IMR-90 (cell line): ENCODE data around the gene METTL17. TPM values are rescaled to one million over a fixed set of nuclear protein-coding genes. Genes with fewer than 3 reads are reported as not detected.

Experiments
- ATAC-seq: fragments of 200-7000 bp; cut with Tn5 transposase; 2 replicates; pipeline ENCODE4 v1.9.1; 2020; ENCODE audit warnings: low read depth, mild to moderate bottlenecking, moderate library complexity
- BruUV-seq: library from RNA; stranded (reverse); fragments of 400-500 nt; replicated peaks from 2 replicates; lab custom pipeline; 2021; lab: Mats Ljungman, UMichigan
- CTCF ChIA-PET: fragments of 300-600 bp; formaldehyde crosslinking; extraction: SDS; loops from one replicate; lab custom pipeline; 2021; ENCODE audit warnings: antibody characterized with exemption; lab: Yijun Ruan, JAX
- POLR2A ChIA-PET: fragments of 300-600 bp; sonication (Branson Sonifier 250); formaldehyde crosslinking; loops from one replicate; lab custom pipeline; 2022; ENCODE audit warnings: antibody characterized with exemption; ENCODE audit not compliant: unreplicated experiment; lab: Charles Lee
- DNase-seq: peaks from one replicate; pipeline ENCODE4 v3.0.0; 2013
- H2AFZ ChIP-seq: replicated peaks from 2 replicates; pipeline ENCODE3; 2013; ENCODE audit warnings: low read length, mild to moderate bottlenecking; ENCODE audit not compliant: poor library complexity
- H2AK5ac ChIP-seq: 2 replicates; pipeline ENCODE4 v1.6.1; 2013; ENCODE audit warnings: low read depth, low read length, inconsistent platforms
- H2AK9ac ChIP-seq: replicated peaks from 2 replicates; pipeline ENCODE3; 2013; ENCODE audit warnings: mild to moderate bottlenecking, low read depth, low read length, moderate library complexity; ENCODE audit not compliant: poor library complexity
- H2BK120ac ChIP-seq: 2 replicates; pipeline ENCODE4 v1.6.1; 2013; ENCODE audit warnings: low read depth, low read length, inconsistent platforms
- H2BK15ac ChIP-seq: 3 replicates; pipeline ENCODE4 v1.6.1; 2013; ENCODE audit warnings: low read depth, low read length, inconsistent platforms
- H2BK20ac ChIP-seq: 2 replicates; pipeline ENCODE4 v1.6.1; 2013; ENCODE audit warnings: low read depth, mild to moderate bottlenecking, inconsistent platforms, low read length, moderate library complexity
- H2BK5ac ChIP-seq: 2 replicates; pipeline ENCODE4 v1.6.1; 2013; ENCODE audit warnings: mild to moderate bottlenecking, low read depth, low read length, inconsistent platforms; ENCODE audit not compliant: poor library complexity, severe bottlenecking
- H3K14ac ChIP-seq: replicated peaks from 2 replicates; pipeline ENCODE4 v1.6.1; 2013; ENCODE audit warnings: low read depth, low read length, inconsistent platforms
- H3K18ac ChIP-seq: 2 replicates; pipeline ENCODE4 v1.6.1; 2013; ENCODE audit warnings: low read depth, low read length, control low read depth
- H3K23ac ChIP-seq: 2 replicates; pipeline ENCODE4 v1.6.1; 2013; ENCODE audit warnings: low read depth, low read length, inconsistent platforms
- H3K27ac ChIP-seq: 2 replicates; pipeline ENCODE4 v1.5.1; 2013; ENCODE audit warnings: mild to moderate bottlenecking, control low read depth, low read length; ENCODE audit not compliant: insufficient read depth
- H3K27me3 ChIP-seq: 2 replicates; pipeline ENCODE4 v1.6.1; 2013; ENCODE audit warnings: low read length; ENCODE audit not compliant: control insufficient read depth, insufficient read depth
- H3K36me3 ChIP-seq: 2 replicates; pipeline ENCODE4 v1.6.1; 2013; ENCODE audit warnings: low read length, mixed read lengths; ENCODE audit not compliant: control insufficient read depth, insufficient read depth
- H3K4ac ChIP-seq: 2 replicates; pipeline ENCODE4 v1.6.1; 2013; ENCODE audit warnings: low read depth, low read length, inconsistent platforms
- H3K4me1 ChIP-seq: 2 replicates; pipeline ENCODE4 v1.6.1; 2013; ENCODE audit warnings: low read length, mixed read lengths; ENCODE audit not compliant: control insufficient read depth, insufficient read depth
- H3K4me2 ChIP-seq: 2 replicates; pipeline ENCODE4 v1.6.1; 2013; ENCODE audit warnings: low read depth, mild to moderate bottlenecking, control low read depth, low read length, moderate library complexity
- H3K4me3 ChIP-seq: 2 replicates; pipeline ENCODE4 v1.5.1; 2013; ENCODE audit warnings: low read depth, mild to moderate bottlenecking, control low read depth, low read length, moderate library complexity; ENCODE audit not compliant: insufficient read depth
- H3K56ac ChIP-seq: 2 replicates; pipeline ENCODE4 v1.6.1; 2013; ENCODE audit warnings: low read length, inconsistent platforms; ENCODE audit not compliant: insufficient read depth; ENCODE audit errors: extremely low read depth
- H3K79me1 ChIP-seq, 2 experiments: 2 replicates each; pipeline ENCODE4 v1.6.1; 2013; ENCODE audit warnings: low read length in 2 of 2, inconsistent platforms in 1 of 2, low read depth in 1 of 2
- H3K9ac ChIP-seq: 2 replicates; pipeline ENCODE4 v1.6.1; 2013; ENCODE audit warnings: low read depth, low read length, control low read depth
- H3K9me1 ChIP-seq: 2 replicates; pipeline ENCODE4 v1.6.1; 2013; ENCODE audit warnings: low read length, inconsistent platforms; ENCODE audit not compliant: insufficient read depth
- H3K9me3 ChIP-seq: 2 replicates; pipeline ENCODE4 v1.6.1; 2013; ENCODE audit warnings: low read length; ENCODE audit not compliant: control insufficient read depth, insufficient read depth
- H4K20me1 ChIP-seq: 2 replicates; pipeline ENCODE4 v1.6.1; 2013; ENCODE audit warnings: low read length, inconsistent platforms; ENCODE audit not compliant: insufficient read depth
- H4K5ac ChIP-seq: 2 replicates; pipeline ENCODE4 v1.6.1; 2013; ENCODE audit warnings: mild to moderate bottlenecking, low read depth, low read length, control low read depth
- H4K8ac ChIP-seq, 2 experiments: 2 replicates each; pipeline ENCODE4 v1.6.1; 2013; ENCODE audit warnings: low read depth in 2 of 2, low read length in 2 of 2, control low read depth in 1 of 2, inconsistent platforms in 1 of 2
- H4K91ac ChIP-seq: 2 replicates; pipeline ENCODE4 v1.6.1; 2013; ENCODE audit warnings: low read depth, low read length, inconsistent platforms; ENCODE audit not compliant: insufficient read depth
- BHLHE40 ChIP-seq: fragments of 150-350 bp; IDR thresholded peaks from 2 replicates; pipeline ENCODE4 v1.6.1; 2016; ENCODE audit warnings: mild to moderate bottlenecking, low read depth, low read length
- CEBPB ChIP-seq: IDR thresholded peaks from 2 replicates; pipeline ENCODE4 v1.6.1; 2012; ENCODE audit warnings: low read depth, low read length, improper control_type of control experiment
- FOS ChIP-seq: fragments of 150-350 bp; IDR thresholded peaks from 2 replicates; pipeline ENCODE4 v1.6.1; 2016; ENCODE audit warnings: low read depth, low read length
- MAFK ChIP-seq: IDR thresholded peaks from 2 replicates; pipeline ENCODE4 v1.6.1; 2012; ENCODE audit warnings: low read depth, low read length, improper control_type of control experiment
- MAZ ChIP-seq: IDR thresholded peaks from 2 replicates; pipeline ENCODE4 v1.6.1; 2012; ENCODE audit warnings: low read depth, mild to moderate bottlenecking, low read length, improper control_type of control experiment, moderate library complexity, borderline replicate concordance
- MXI1 ChIP-seq: IDR thresholded peaks from 2 replicates; pipeline ENCODE4 v1.6.1; 2012; ENCODE audit warnings: low read depth, mild to moderate bottlenecking, low read length, moderate library complexity, borderline replicate concordance
- POLR2A ChIP-seq: IDR thresholded peaks from 2 replicates; pipeline ENCODE4 v1.6.1; 2012; ENCODE audit warnings: mild to moderate bottlenecking, low read depth, low read length
- RAD21 ChIP-seq: IDR thresholded peaks from 2 replicates; pipeline ENCODE4 v1.6.1; 2012; ENCODE audit warnings: low read length, improper control_type of control experiment
- RCOR1 ChIP-seq: IDR thresholded peaks from 2 replicates; pipeline ENCODE4 v1.6.1; 2012; ENCODE audit warnings: mild to moderate bottlenecking, low read length, improper control_type of control experiment; ENCODE audit not compliant: insufficient replicate concordance
- RFX5 ChIP-seq: IDR thresholded peaks from 2 replicates; pipeline ENCODE4 v1.8.0; 2012; ENCODE audit warnings: low read depth, mild to moderate bottlenecking, low read length, moderate library complexity
- WGBS, 2 experiments: methylation state at CpG; one replicate each; pipeline versions ENCODE4 v1.1.5 to v1.1.7; 2013; ENCODE audit warnings: missing lambda C conversion rate in 2 of 2; ENCODE audit not compliant: insufficient read length in 1 of 2; ENCODE audit errors: extremely low coverage in 2 of 2; 5-methylcytosine and 5-hydroxymethylcytosine counted together
- dilution Hi-C: fragments of 300-500 bp; cut with HindIII; formaldehyde crosslinking; loops from one replicate; pipeline ENCODE4 v1.14.3; 2018; ENCODE audit warnings: low sequenced_read_pairs; ENCODE audit not compliant: unreplicated experiment
- in situ Hi-C: fragments of 300-500 bp; cut with MboI; formaldehyde crosslinking; loops from 3 replicates; pipeline ENCODE4 v1.14.3; 2019; ENCODE audit warnings: low sequenced_read_pairs, inconsistent platforms, mixed read lengths
- intact Hi-C: fragments of 100-400 bp; cut with micrococcal nuclease; formaldehyde crosslinking; loops from 2 replicates; pipeline ENCODE4 v1.10.0; 2022
- polyA plus RNA-seq, 3 experiments: library from polyadenylated mRNA; depleted of rRNA; stranded (reverse); fragments of >200 nt; gene quantifications; 2 replicates each; pipeline ENCODE4 v1.2.3, GENCODE V29; 2012; ENCODE audit warnings: low replicate concordance in 1 of 3
- total RNA-seq: library from RNA; depleted of rRNA; stranded (reverse); fragments of >200 nt; gene quantifications from 2 replicates; pipeline ENCODE4 v1.2.3, GENCODE V29; 2012
- TF ChIP-seq, protein P1 (sequence below): conservative IDR thresholded peaks from 2 replicates; pipeline ENCODE4 v1.5.1; 2012; ENCODE audit warnings: mild to moderate bottlenecking, low read depth, low read length, improper control_type of control experiment
- TF ChIP-seq, protein P2 (sequence below): fragments of 150-350 bp; IDR thresholded peaks from 2 replicates; pipeline ENCODE4 v1.6.1; 2017; ENCODE audit warnings: mild to moderate bottlenecking, antibody characterized with exemption, low read length, low read depth

The METTL17 gene
- total and polyA plus RNA-seq, 2 of the 4 experiments (the other 2 are of a cell fraction), result 32.8 to 69.7 TPM

DNA sequence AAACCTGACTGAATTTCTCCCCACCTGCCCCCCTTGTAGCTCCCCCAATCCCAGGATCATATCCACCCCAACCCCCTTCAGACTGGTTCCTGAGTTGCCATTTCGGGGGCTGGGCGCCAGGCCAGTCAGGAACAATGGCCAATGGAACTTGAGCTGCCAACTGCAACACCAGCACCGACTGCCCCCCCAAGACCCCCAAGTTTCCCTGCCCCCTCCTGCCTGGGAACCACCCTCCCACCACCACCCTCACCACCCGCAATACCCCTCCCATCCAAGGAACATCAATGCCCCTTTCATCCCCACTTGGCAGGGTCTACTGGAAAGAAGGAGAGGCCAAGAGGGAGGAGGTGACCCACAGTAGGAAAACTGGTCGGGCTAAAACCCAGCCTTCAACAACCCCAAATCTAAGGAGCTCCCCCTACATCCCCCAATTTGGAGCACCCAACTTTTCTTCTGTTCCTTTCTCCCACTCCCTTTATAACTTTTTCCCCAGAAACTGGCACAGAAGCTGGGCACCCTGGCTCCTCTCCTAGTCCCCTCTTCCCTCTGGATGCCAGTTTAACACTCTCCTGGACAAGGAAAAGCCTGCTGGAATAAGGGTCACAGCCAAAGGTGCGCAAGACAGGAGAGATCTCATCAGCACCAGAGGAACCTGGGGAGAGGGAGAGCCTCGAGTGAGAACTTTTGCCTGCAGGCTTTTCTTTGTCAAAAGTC is 36.7 kb downstream of the METTL17 start:
- BruUV-seq, result no TSS peak
- in situ Hi-C loops, result no loop called here
- ATAC-seq, result no peak

More for the DNA sequence above, 36.7 kb downstream of the METTL17 start:
- ChIA-PET CTCF (interaction anchor here (1.0 kb wide), 1 partner anchor 12 kb away, joined by 4 read pairs; no protein-coding TSS in a partner anchor), POLR2A (no interaction called here)
- no peak overlapping the region for H4K91ac ChIP-seq
- no peak overlapping the region for H3K4me2 ChIP-seq
- H3K27ac ChIP-seq, result no peak overlapping the region
- H3K56ac ChIP-seq, result no peak overlapping the region
- H2BK5ac ChIP-seq, result no peak overlapping the region
- H3K79me1 ChIP-seq, result no peaks in the 10 kb centered on the region
- no CpG with 5 or more reads among the region's 7 CpGs for WGBS, 2 experiments
- H4K20me1 ChIP-seq, result no peaks in the 10 kb centered on the region
- H3K9me1 ChIP-seq, result no peaks in the 10 kb centered on the region
- no peaks in the 10 kb centered on the region for H3K4me1 ChIP-seq
- no peak overlapping the region for H3K14ac ChIP-seq
- dilution Hi-C loops (no loop called here), intact Hi-C loops (no loop called here)
- H4K5ac ChIP-seq, result no peak overlapping the region
- no peak overlapping the region for H2AK5ac ChIP-seq
- no peak for DNase-seq
- TF ChIP-seq MAZ, result no peak
- no peak for TF ChIP-seq MAFK
- TF ChIP-seq RCOR1, result no peak
- TF ChIP-seq, protein P1, sequence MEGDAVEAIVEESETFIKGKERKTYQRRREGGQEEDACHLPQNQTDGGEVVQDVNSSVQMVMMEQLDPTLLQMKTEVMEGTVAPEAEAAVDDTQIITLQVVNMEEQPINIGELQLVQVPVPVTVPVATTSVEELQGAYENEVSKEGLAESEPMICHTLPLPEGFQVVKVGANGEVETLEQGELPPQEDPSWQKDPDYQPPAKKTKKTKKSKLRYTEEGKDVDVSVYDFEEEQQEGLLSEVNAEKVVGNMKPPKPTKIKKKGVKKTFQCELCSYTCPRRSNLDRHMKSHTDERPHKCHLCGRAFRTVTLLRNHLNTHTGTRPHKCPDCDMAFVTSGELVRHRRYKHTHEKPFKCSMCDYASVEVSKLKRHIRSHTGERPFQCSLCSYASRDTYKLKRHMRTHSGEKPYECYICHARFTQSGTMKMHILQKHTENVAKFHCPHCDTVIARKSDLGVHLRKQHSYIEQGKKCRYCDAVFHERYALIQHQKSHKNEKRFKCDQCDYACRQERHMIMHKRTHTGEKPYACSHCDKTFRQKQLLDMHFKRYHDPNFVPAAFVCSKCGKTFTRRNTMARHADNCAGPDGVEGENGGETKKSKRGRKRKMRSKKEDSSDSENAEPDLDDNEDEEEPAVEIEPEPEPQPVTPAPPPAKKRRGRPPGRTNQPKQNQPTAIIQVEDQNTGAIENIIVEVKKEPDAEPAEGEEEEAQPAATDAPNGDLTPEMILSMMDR, result no peak
- no peak for TF ChIP-seq POLR2A
- TF ChIP-seq CEBPB, result no peak
- no peak for TF ChIP-seq FOS
- TF ChIP-seq, protein P2, sequence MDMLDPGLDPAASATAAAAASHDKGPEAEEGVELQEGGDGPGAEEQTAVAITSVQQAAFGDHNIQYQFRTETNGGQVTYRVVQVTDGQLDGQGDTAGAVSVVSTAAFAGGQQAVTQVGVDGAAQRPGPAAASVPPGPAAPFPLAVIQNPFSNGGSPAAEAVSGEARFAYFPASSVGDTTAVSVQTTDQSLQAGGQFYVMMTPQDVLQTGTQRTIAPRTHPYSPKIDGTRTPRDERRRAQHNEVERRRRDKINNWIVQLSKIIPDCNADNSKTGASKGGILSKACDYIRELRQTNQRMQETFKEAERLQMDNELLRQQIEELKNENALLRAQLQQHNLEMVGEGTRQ, result no peak
- TF ChIP-seq BHLHE40, result no peak
- TF ChIP-seq RFX5, result no peak
- TF ChIP-seq RAD21, result no peak
- TF ChIP-seq MXI1, result no peak
- H2AK9ac ChIP-seq, result no peak overlapping the region
- no peak overlapping the region for H4K8ac ChIP-seq
- no peak overlapping the region for H2AFZ ChIP-seq
- H3K23ac ChIP-seq, result no peak overlapping the region
- no peak overlapping the region for H3K4me3 ChIP-seq
- H2BK20ac ChIP-seq, result no peak overlapping the region
- H3K27me3 ChIP-seq, result peaks cover 62% of the 10 kb centered on the region
- H2BK120ac ChIP-seq, result no peak overlapping the region
- H3K18ac ChIP-seq, result no peak overlapping the region
- H2BK15ac ChIP-seq, result no peak overlapping the region
- no peaks in the 10 kb centered on the region for H3K36me3 ChIP-seq
- no peak overlapping the region for H3K9ac ChIP-seq
- no peaks in the 10 kb centered on the region for H3K9me3 ChIP-seq
- no peak overlapping the region for H3K4ac ChIP-seq
